Tibial nerve (tissue), 3 donors: ENCODE data around the gene KLHL25.

Source experiments
- CTCF ChIP-seq, 5 experiments: fragments of 200-600 bp in 3 of 5; fragments of 450-650 bp in 2 of 5; sonication (generic) in 3 of 5; IDR thresholded peaks; one replicate each; pipeline ENCODE4 v1.5.1; 2016 to 2019; ENCODE audit warnings: antibody characterized with exemption in 5 of 5, mild to moderate bottlenecking in 3 of 5, moderate library complexity in 2 of 5
- POLR2A ChIP-seq, 2 donors: fragments of 450-650 bp; IDR thresholded peaks; one replicate each; pipeline ENCODE4 v1.6.1; 2017; ENCODE audit warnings: antibody characterized with exemption in 2 of 2, mild to moderate bottlenecking in 2 of 2, moderate library complexity in 2 of 2

- no peak for TF ChIP-seq POLR2A (IDR thresholded peaks at IDR 0.05)
- TF ChIP-seq CTCF (IDR thresholded peaks at IDR 0.05), result no peak
These were observed 806 bp downstream of the KLHL25 start for GRCh38 chr15:85793641-85794597.
